PC-9 (cell line): ENCODE data around the gene SARS1. TPM values are rescaled to one million over a fixed set of nuclear protein-coding genes. Genes with fewer than 3 reads are reported as not detected.

Source experiments
- BruUV-seq: library from RNA; stranded (reverse); fragments of 400-500 nt; replicated peaks from 2 replicates; lab custom pipeline; 2021; lab: Mats Ljungman, UMichigan
- CTCF ChIA-PET: fragments of 300-600 bp; sonication (Branson Sonifier 250); formaldehyde crosslinking; loops from one replicate; lab custom pipeline; 2022; ENCODE audit warnings: antibody characterized with exemption; lab: Charles Lee
- POLR2A ChIA-PET: fragments of 300-600 bp; sonication (Branson Sonifier 250); formaldehyde crosslinking; loops from one replicate; lab custom pipeline; 2022; ENCODE audit warnings: antibody characterized with exemption; ENCODE audit not compliant: unreplicated experiment; lab: Charles Lee
- DNase-seq, 2 experiments: peaks; one replicate each; pipeline versions ENCODE4 v3.0.0 to v3.0.0-alpha.2; 2015 to 2022; ENCODE audit warnings: mixed read lengths in 1 of 2
- H2AFZ ChIP-seq: fragments of 200-600 bp; sonication (generic); 2 replicates; pipeline ENCODE4 v1.8.1; 2017; ENCODE audit warnings: antibody characterized with exemption
- H3F3A ChIP-seq: fragments of 200-600 bp; sonication (generic); 2 replicates; pipeline ENCODE4 v1.8.1; 2017; ENCODE audit warnings: antibody characterized with exemption, mild to moderate bottlenecking, low read depth; ENCODE audit not compliant: insufficient read depth
- H3K27ac ChIP-seq: fragments of 200-600 bp; sonication (generic); 2 replicates; pipeline ENCODE4 v1.6.1; 2016; ENCODE audit warnings: mixed run types
- H3K27me3 ChIP-seq: fragments of 200-600 bp; sonication (generic); 2 replicates; pipeline ENCODE4 v1.6.1; 2016; ENCODE audit warnings: low read depth, mixed run types; ENCODE audit not compliant: insufficient read depth
- H3K36me3 ChIP-seq: fragments of 200-600 bp; sonication (generic); 2 replicates; pipeline ENCODE4 v1.6.1; 2016; ENCODE audit warnings: low read depth, mixed run types
- H3K4me1 ChIP-seq: fragments of 200-600 bp; sonication (generic); replicated peaks from 2 replicates; pipeline ENCODE4 v1.6.1; 2016; ENCODE audit warnings: mixed run types; ENCODE audit not compliant: insufficient read depth
- H3K4me2 ChIP-seq: fragments of 200-600 bp; sonication (generic); 2 replicates; pipeline ENCODE4 v1.6.1; 2017; ENCODE audit warnings: mixed run types
- H3K4me3 ChIP-seq: fragments of 200-600 bp; sonication (generic); 2 replicates; pipeline ENCODE4 v1.6.1; 2016; ENCODE audit warnings: mixed run types
- H3K79me2 ChIP-seq: fragments of 200-600 bp; sonication (generic); 2 replicates; pipeline ENCODE4 v1.6.1; 2017; ENCODE audit warnings: low read depth, mixed run types
- H3K9me2 ChIP-seq: fragments of 200-600 bp; sonication (generic); 2 replicates; pipeline ENCODE4 v1.8.1; 2017; ENCODE audit warnings: mild to moderate bottlenecking; ENCODE audit not compliant: insufficient read depth
- H3K9me3 ChIP-seq: fragments of 200-600 bp; sonication (generic); 2 replicates; pipeline ENCODE4 v1.8.1; 2016; ENCODE audit warnings: low read depth; ENCODE audit not compliant: insufficient read depth
- H4K20me1 ChIP-seq: fragments of 200-600 bp; sonication (generic); 2 replicates; pipeline ENCODE4 v1.8.1; 2017; ENCODE audit not compliant: insufficient read depth
- CTCF ChIP-seq: fragments of 200-600 bp; sonication (generic); conservative IDR thresholded peaks from 2 replicates; pipeline ENCODE4 v1.6.1; 2017; ENCODE audit warnings: mixed run types, antibody characterized with exemption, mild to moderate bottlenecking, moderate library complexity
- EZH2 ChIP-seq: fragments of 200-600 bp; sonication (generic); IDR thresholded peaks from 2 replicates; pipeline ENCODE4 v1.8.0; 2017; ENCODE audit warnings: antibody characterized with exemption, low read depth
- intact Hi-C: fragments of 100-400 bp; cut with micrococcal nuclease; formaldehyde crosslinking; loops from one replicate; pipeline ENCODE4 v1.10.0; 2022; ENCODE audit not compliant: unreplicated experiment
- total RNA-seq: library from RNA; stranded (reverse); gene quantifications from 2 replicates; pipeline ENCODE4 v1.2.3, GENCODE V29; 2021

SARS1 gene
- total RNA-seq, 1 experiment from 2014 or later: 206 TPM

DNA sequence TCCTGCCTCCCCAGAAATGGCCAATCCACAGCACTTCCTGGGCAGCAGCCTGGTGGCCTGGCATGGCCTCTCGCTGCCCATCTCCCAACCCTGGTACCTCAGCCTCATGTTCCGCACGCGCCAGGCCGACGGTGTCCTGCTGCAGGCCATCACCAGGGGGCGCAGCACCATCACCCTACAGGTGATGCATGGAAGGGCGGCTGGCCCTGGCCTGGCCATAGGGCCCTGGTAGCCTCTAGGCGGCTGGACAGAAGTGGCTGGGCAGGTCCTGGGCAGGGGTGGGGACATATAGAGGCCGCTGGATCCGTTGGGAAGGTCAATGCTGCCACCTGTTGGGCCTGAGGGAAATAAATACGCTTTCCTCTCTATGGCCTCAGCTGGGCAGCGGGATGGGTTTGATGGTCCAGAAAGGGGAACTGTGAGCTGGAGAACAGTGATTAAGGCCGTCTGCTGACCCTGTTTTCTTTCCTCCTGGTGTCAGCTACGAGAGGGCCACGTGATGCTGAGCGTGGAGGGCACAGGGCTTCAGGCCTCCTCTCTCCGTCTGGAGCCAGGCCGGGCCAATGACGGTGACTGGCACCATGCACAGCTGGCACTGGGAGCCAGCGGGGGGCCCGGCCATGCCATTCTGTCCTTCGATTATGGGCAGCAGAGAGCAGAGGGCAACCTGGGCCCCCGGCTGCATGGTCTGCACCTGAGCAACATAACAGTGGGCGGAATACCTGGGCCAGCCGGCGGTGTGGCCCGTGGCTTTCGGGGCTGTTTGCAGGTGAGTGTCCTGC, 50.1 kb downstream of the SARS1 start:
- no peaks in the 10 kb centered on the region for H3K79me2 ChIP-seq
- no peak overlapping the region for H2AFZ ChIP-seq
- no TSS peak for BruUV-seq
- no peak overlapping the region for H3K4me2 ChIP-seq
- H3K9me2 ChIP-seq: no peaks in the 10 kb centered on the region
- TF ChIP-seq CTCF: peak; percentile 100
- TF ChIP-seq EZH2: no peak
- POLR2A ChIA-PET: no interaction called here
- peak; percentile 96 to 97 for DNase-seq
- CTCF ChIA-PET: interaction anchor here (0.6 to 1.1 kb wide), 4 partner anchors 12 to 269 kb away, joined by 3 to 5 read pairs (median 4); a partner anchor contains a TSS
- no peaks in the 10 kb centered on the region for H4K20me1 ChIP-seq
- H3K4me1 ChIP-seq: peaks cover 10% of the 10 kb centered on the region
- H3K9me3 ChIP-seq: no peaks in the 10 kb centered on the region
- intact Hi-C loops: loop anchor here (1.0 to 10.0 kb wide), 9 partner anchors 11 to 309 kb away; partner anchors contain the start of gene WDR47
- H3K27me3 ChIP-seq: no peaks in the 10 kb centered on the region
- H3F3A ChIP-seq: peaks cover 11% of the 10 kb centered on the region; the same call in 1 of the 2 replicates
- H3K27ac ChIP-seq: no peak overlapping the region
- H3K4me3 ChIP-seq: no peak overlapping the region
- H3K36me3 ChIP-seq: no peaks in the 10 kb centered on the region

DNA sequence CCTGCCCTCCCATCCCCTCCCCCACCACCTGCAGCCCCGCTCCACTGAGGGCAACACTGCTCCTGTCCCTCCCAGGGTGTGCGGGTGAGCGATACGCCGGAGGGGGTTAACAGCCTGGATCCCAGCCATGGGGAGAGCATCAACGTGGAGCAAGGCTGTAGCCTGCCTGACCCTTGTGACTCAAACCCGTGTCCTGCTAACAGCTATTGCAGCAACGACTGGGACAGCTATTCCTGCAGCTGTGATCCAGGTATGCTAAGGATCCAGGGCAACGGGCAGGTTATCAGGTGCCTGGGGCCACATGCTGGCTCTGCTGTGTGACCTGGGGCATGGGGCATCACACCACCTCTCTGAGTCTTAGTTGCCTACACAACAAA, 50.6 kb downstream of the SARS1 start:
- Histone ChIP-seq H3K4me3 (no peak overlapping the region), H3K4me2 (no peak overlapping the region), H2AFZ (no peak overlapping the region), H4K20me1 (no peaks in the 10 kb centered on the region), H3K27ac (no peak overlapping the region), H3K27me3 (no peaks in the 10 kb centered on the region), H3K4me1 (peaks cover 10% of the 10 kb centered on the region), H3F3A (peaks cover 11% of the 10 kb centered on the region; the same call in 1 of the 2 replicates), H3K9me2 (no peaks in the 10 kb centered on the region), H3K79me2 (no peaks in the 10 kb centered on the region), H3K9me3 (no peaks in the 10 kb centered on the region), H3K36me3 (no peaks in the 10 kb centered on the region)
- intact Hi-C loops: loop anchor here (5.0 to 10.0 kb wide), 2 partner anchors 222 to 310 kb away; partner anchors contain the start of gene WDR47
- no peak for DNase-seq
- no TSS peak for BruUV-seq
- ChIA-PET CTCF (interaction anchor here (0.6 to 1.0 kb wide), 3 partner anchors 12 to 268 kb away, joined by 3 to 5 read pairs (median 4); a partner anchor contains a TSS), POLR2A (no interaction called here)
- TF ChIP-seq EZH2 (no peak), CTCF (no peak)

DNA sequence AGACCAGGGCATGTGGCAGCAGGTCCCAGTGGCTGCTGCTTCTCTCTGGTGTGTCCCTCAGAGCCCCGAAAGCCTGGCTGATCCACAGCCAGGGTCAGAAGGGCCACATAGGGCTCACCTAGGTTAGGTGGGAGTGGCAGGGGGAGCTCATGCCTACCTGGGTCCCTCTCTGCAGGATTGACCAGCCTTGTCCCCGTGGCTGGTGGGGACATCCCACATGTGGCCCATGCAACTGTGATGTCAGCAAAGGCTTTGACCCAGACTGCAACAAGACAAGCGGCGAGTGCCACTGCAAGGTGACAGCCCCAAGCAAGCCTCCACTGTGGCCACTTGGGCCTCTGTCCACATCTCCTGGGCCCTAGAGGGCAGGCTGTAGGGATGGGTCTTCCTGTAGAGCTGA, 51.3 kb downstream of the SARS1 start:
- Histone ChIP-seq H4K20me1 (no peaks in the 10 kb centered on the region), H3K36me3 (no peaks in the 10 kb centered on the region), H3K27me3 (no peaks in the 10 kb centered on the region), H3K4me1 (peaks cover 10% of the 10 kb centered on the region), H2AFZ (no peak overlapping the region), H3F3A (peaks cover 11% of the 10 kb centered on the region; the same call in 1 of the 2 replicates), H3K79me2 (no peaks in the 10 kb centered on the region), H3K27ac (no peak overlapping the region), H3K9me3 (no peaks in the 10 kb centered on the region), H3K9me2 (no peaks in the 10 kb centered on the region), H3K4me2 (no peak overlapping the region), H3K4me3 (no peak overlapping the region)
- BruUV-seq: no TSS peak
- ChIA-PET CTCF (no interaction called here), POLR2A (no interaction called here)
- no peak for TF ChIP-seq CTCF
- DNase-seq: no peak
- intact Hi-C loops: loop anchor here (10.0 kb wide), 1 partner anchor 310 kb away; no protein-coding TSS in a partner anchor
